ENCODE data around the gene ZNF584. TPM values are rescaled to one million over a fixed set of nuclear protein-coding genes. Genes with fewer than 3 reads are reported as not detected.

The ZNF584 gene
- total RNA-seq, 1 donor, result 25.7 TPM

- H3K9me3 ChIP-seq (ENCODE audit: low read depth, low read length), result no peaks in the 10 kb centered on the region
- no peak overlapping the region for H3K4me2 ChIP-seq (ENCODE audit: insufficient read depth, low read length)
- no peak for TF ChIP-seq CTCF (IDR thresholded peaks at IDR 0.05; ENCODE audit: extremely low read depth, low read depth, low read length)
- H3K4me1 ChIP-seq (ENCODE audit: insufficient read depth, low read length), result peaks cover 3% of the 10 kb centered on the region
- peaks cover 25% of the 10 kb centered on the region for H3K79me2 ChIP-seq (ENCODE audit: insufficient read depth, low read length)
- no peak overlapping the region for H3K4me3 ChIP-seq (ENCODE audit: insufficient read depth, low read length)
- no peak overlapping the region for H2AFZ ChIP-seq (ENCODE audit: low read length)
- H4K20me1 ChIP-seq (ENCODE audit: insufficient read depth, low read length), result peaks cover 50% of the 10 kb centered on the region
- peaks cover 9% of the 10 kb centered on the region for H3K27me3 ChIP-seq (ENCODE audit: insufficient read depth, low read length)
- H3K27ac ChIP-seq (ENCODE audit: low read depth, low read length), result no peak overlapping the region
- no peak for DNase-seq (ENCODE audit: insufficient read length, low spot score, missing footprints)
- peaks cover 57% of the 10 kb centered on the region for H3K36me3 ChIP-seq (ENCODE audit: insufficient read depth, low read length)
These were observed 15.3 kb upstream of the ZNF584 start for GRCh38 chr19:58392945-58393724.

- H3K27ac ChIP-seq (ENCODE audit: low read depth, low read length), result no peak overlapping the region
- DNase-seq (ENCODE audit: insufficient read length, low spot score, missing footprints), result peak; percentile 74
These were observed 14.8 kb upstream of the ZNF584 start for GRCh38 chr19:58393725-58394033.

GRCh38 chr19:58394821-58395219, 13.6 kb upstream of the ZNF584 start:
- DNase-seq (ENCODE audit: insufficient read length, low spot score, missing footprints), result peak; percentile 78
- H3K4me2 ChIP-seq (ENCODE audit: insufficient read depth, low read length), result no peak overlapping the region
- peaks cover 12% of the 10 kb centered on the region for H3K79me2 ChIP-seq (ENCODE audit: insufficient read depth, low read length)
- H3K27me3 ChIP-seq (ENCODE audit: insufficient read depth, low read length), result peaks cover 9% of the 10 kb centered on the region
- H3K4me3 ChIP-seq (ENCODE audit: insufficient read depth, low read length), result no peak overlapping the region
- no peak overlapping the region for H3K27ac ChIP-seq (ENCODE audit: low read depth, low read length)
- no peaks in the 10 kb centered on the region for H3K4me1 ChIP-seq (ENCODE audit: insufficient read depth, low read length)
- TF ChIP-seq CTCF (IDR thresholded peaks at IDR 0.05; ENCODE audit: extremely low read depth, low read depth, low read length), result no peak
- H3K9me3 ChIP-seq (ENCODE audit: low read depth, low read length), result no peaks in the 10 kb centered on the region
- H2AFZ ChIP-seq (ENCODE audit: low read length), result no peak overlapping the region
- H3K36me3 ChIP-seq (ENCODE audit: insufficient read depth, low read length), result peaks cover 42% of the 10 kb centered on the region
- peaks cover 43% of the 10 kb centered on the region for H4K20me1 ChIP-seq (ENCODE audit: insufficient read depth, low read length)

More at GRCh38 chr19:58393725-58394033, 14.8 kb upstream of the ZNF584 start:
- H3K4me2 ChIP-seq (ENCODE audit: insufficient read depth, low read length), result no peak overlapping the region
- H3K27me3 ChIP-seq (ENCODE audit: insufficient read depth, low read length), result peaks cover 9% of the 10 kb centered on the region
- peaks cover 48% of the 10 kb centered on the region for H4K20me1 ChIP-seq (ENCODE audit: insufficient read depth, low read length)
- no peak for TF ChIP-seq CTCF (IDR thresholded peaks at IDR 0.05; ENCODE audit: extremely low read depth, low read depth, low read length)
- no peaks in the 10 kb centered on the region for H3K9me3 ChIP-seq (ENCODE audit: low read depth, low read length)
- H3K36me3 ChIP-seq (ENCODE audit: insufficient read depth, low read length), result peaks cover 52% of the 10 kb centered on the region
- no peaks in the 10 kb centered on the region for H3K4me1 ChIP-seq (ENCODE audit: insufficient read depth, low read length)
- no peak overlapping the region for H2AFZ ChIP-seq (ENCODE audit: low read length)
- no peak overlapping the region for H3K4me3 ChIP-seq (ENCODE audit: insufficient read depth, low read length)
- peaks cover 20% of the 10 kb centered on the region for H3K79me2 ChIP-seq (ENCODE audit: insufficient read depth, low read length)

GRCh38 chr19:58395220-58395978, 13.1 kb upstream of the ZNF584 start, which contains the start of gene RNF225:
Gene RNF225 (plus strand): TSS chr19:58395656. CDS start chr19:58396090, 434 bp downstream.
- no peak within 1 kb of the TSS for H3K4me2 ChIP-seq (ENCODE audit: insufficient read depth, low read length)

More at GRCh38 chr19:58395220-58395978, 13.1 kb upstream of the ZNF584 start, which contains the start of gene RNF225:
- peaks cover 2% of the 10 kb centered on the region for H3K4me1 ChIP-seq (ENCODE audit: insufficient read depth, low read length)
- no peak within 1 kb of the TSS for H3K27ac ChIP-seq (ENCODE audit: low read depth, low read length)
- no peaks in the 10 kb centered on the region for H3K9me3 ChIP-seq (ENCODE audit: low read depth, low read length)
- H3K27me3 ChIP-seq (ENCODE audit: insufficient read depth, low read length), result peaks cover 9% of the 10 kb centered on the region
- peak within 1 kb of the TSS; percentile 28 for H3K4me3 ChIP-seq (ENCODE audit: insufficient read depth, low read length)
- H4K20me1 ChIP-seq (ENCODE audit: insufficient read depth, low read length), result peaks cover 39% of the 10 kb centered on the region
- no peak within 1 kb of the TSS for H2AFZ ChIP-seq (ENCODE audit: low read length)
- H3K36me3 ChIP-seq (ENCODE audit: insufficient read depth, low read length), result peaks cover 41% of the 10 kb centered on the region
- TF ChIP-seq CTCF (IDR thresholded peaks at IDR 0.05; ENCODE audit: extremely low read depth, low read depth, low read length), result no peak
- DNase-seq (ENCODE audit: insufficient read length, low spot score, missing footprints), result peak; percentile 84
- H3K79me2 ChIP-seq (ENCODE audit: insufficient read depth, low read length), result peaks cover 7% of the 10 kb centered on the region

Data from osteoblast (primary cell).